B cell (primary cell): ENCODE data around the gene BCAS4.

Experiments used
- EZH2 ChIP-seq: IDR thresholded peaks from 2 replicates; pipeline ENCODE4 v1.6.1; 2012; ENCODE audit warnings: borderline replicate concordance, low read depth, mild to moderate bottlenecking, moderate library complexity, low read length; ENCODE audit not compliant: insufficient read depth, poor library complexity, severe bottlenecking
- TF ChIP-seq, protein P1 (sequence below): fragments of 200-600 bp; IDR thresholded peaks from one replicate; pipeline ENCODE4 v1.8.0; 2022; ENCODE audit warnings: antibody characterized with exemption, mild to moderate bottlenecking

GRCh38 chr20:50873585-50873984 lies 78.7 kb downstream of the BCAS4 start:
- TF ChIP-seq, protein P1, sequence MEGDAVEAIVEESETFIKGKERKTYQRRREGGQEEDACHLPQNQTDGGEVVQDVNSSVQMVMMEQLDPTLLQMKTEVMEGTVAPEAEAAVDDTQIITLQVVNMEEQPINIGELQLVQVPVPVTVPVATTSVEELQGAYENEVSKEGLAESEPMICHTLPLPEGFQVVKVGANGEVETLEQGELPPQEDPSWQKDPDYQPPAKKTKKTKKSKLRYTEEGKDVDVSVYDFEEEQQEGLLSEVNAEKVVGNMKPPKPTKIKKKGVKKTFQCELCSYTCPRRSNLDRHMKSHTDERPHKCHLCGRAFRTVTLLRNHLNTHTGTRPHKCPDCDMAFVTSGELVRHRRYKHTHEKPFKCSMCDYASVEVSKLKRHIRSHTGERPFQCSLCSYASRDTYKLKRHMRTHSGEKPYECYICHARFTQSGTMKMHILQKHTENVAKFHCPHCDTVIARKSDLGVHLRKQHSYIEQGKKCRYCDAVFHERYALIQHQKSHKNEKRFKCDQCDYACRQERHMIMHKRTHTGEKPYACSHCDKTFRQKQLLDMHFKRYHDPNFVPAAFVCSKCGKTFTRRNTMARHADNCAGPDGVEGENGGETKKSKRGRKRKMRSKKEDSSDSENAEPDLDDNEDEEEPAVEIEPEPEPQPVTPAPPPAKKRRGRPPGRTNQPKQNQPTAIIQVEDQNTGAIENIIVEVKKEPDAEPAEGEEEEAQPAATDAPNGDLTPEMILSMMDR: no peak
- no peak for TF ChIP-seq EZH2
